Activated CD4-positive, alpha-beta memory T cell treated with anti-CD3 and anti-CD28 coated beads for 36 hours (primary cell): Measurements from ENCODE around the gene FBXL15. TPM values are rescaled to one million over a fixed set of nuclear protein-coding genes. Genes with fewer than 3 reads are reported as not detected.
"Not testable (repeated sequence)": the region's sequence is repeated elsewhere in the genome, so short reads cannot be mapped to it uniquely, and the experiment has no call there.

Experiments used
- CTCF ChIA-PET: fragments of 350-600 bp; sonication (Branson Sonifier 250); formaldehyde crosslinking; loops from one replicate; lab custom pipeline; 2021; ENCODE audit warnings: antibody characterized with exemption, inconsistent platforms; lab: Charles Lee
- POLR2A ChIA-PET: fragments of 350-600 bp; sonication (Branson Sonifier 250); formaldehyde crosslinking; loops from one replicate; lab custom pipeline; 2021; ENCODE audit warnings: antibody characterized with exemption; lab: Charles Lee
- DNase-seq: peaks from one replicate; pipeline ENCODE4 v3.0.0-alpha.2; 2020
- H3K27ac Mint-ChIP-seq: one replicate; pipeline ENCODE4 v1.8.0; 2021; ENCODE audit warnings: mixed read lengths
- H3K27me3 Mint-ChIP-seq: one replicate; pipeline ENCODE4 v1.8.0; 2021; ENCODE audit warnings: mixed read lengths
- H3K36me3 Mint-ChIP-seq: one replicate; pipeline ENCODE4 v1.8.0; 2021; ENCODE audit warnings: mixed read lengths
- H3K4me1 Mint-ChIP-seq: one replicate; pipeline ENCODE4 v1.8.0; 2021; ENCODE audit warnings: low read depth, mixed read lengths
- H3K4me3 Mint-ChIP-seq: one replicate; pipeline ENCODE4 v1.8.0; 2021; ENCODE audit warnings: mild to moderate bottlenecking, mixed read lengths
- H3K9me3 Mint-ChIP-seq: one replicate; pipeline ENCODE4 v1.8.0; 2021; ENCODE audit warnings: mixed read lengths
- intact Hi-C: fragments of 100-400 bp; cut with micrococcal nuclease; formaldehyde crosslinking; loops from one replicate; pipeline ENCODE4 v1.15.1; 2023
- total RNA-seq, 2 experiments: library from RNA; stranded (reverse); gene quantifications; one replicate each; pipeline ENCODE4 v1.2.3, GENCODE V29; 2021

Gene FBXL15
- total RNA-seq, 2 experiments from 2014 or later, result 10.8 to 11.4 TPM

GRCh38 chr10:102449321-102450123, 28.9 kb downstream of the FBXL15 start:
- peak; percentile 93 for DNase-seq
- CTCF ChIA-PET, result interaction anchor here (0.6 to 4.7 kb wide), 12 partner anchors 12 to 219 kb away, joined by 3 to 22 read pairs (median 8); partner anchors contain the start of genes CUEDC2, FBXL15 and NFKB2
- POLR2A ChIA-PET, result interaction anchor here (0.6 to 4.9 kb wide), 8 partner anchors 9 to 65 kb away, joined by 5 to 36 read pairs (median 16); partner anchors contain the start of genes CUEDC2, FBXL15 and NFKB2
- Mint-ChIP-seq H3K4me3 (peak overlapping the region; percentile 94), H3K36me3 (peaks cover 10% of the 10 kb centered on the region), H3K4me1 (peaks cover 35% of the 10 kb centered on the region), H3K27ac (peak overlapping the region; percentile 94), H3K27me3 (no peaks in the 10 kb centered on the region), H3K9me3 (no peaks in the 10 kb centered on the region)
- intact Hi-C loops, result loop anchor here (1.0 to 10.0 kb wide), 5 partner anchors 28 to 745 kb away; partner anchors contain the start of genes ACTR1A and NT5C2

DNA sequence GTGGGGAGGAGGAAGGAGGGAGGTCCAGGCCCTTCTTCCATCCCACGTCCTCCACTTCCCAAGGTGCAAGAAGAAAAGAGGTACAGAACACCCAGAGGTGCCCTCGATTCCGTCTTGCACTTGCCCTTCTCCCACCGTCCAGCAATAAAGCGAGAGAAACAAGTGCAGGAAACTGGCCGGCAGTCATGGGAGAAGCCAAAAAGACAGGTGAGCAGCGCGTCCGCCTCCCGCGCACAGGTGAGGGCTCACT, 29.4 kb downstream of the FBXL15 start:
- CTCF ChIA-PET, result interaction anchor here (0.6 to 4.7 kb wide), 16 partner anchors 12 to 220 kb away, joined by 3 to 22 read pairs (median 5); partner anchors contain the start of genes CUEDC2, FBXL15 and NFKB2
- peak overlapping the region; percentile 94 for H3K27ac Mint-ChIP-seq
- intact Hi-C loops, result loop anchor here (1.0 to 10.0 kb wide), 5 partner anchors 29 to 745 kb away; partner anchors contain the start of genes ACTR1A and NT5C2
- DNase-seq, result no peak
- no peaks in the 10 kb centered on the region for H3K9me3 Mint-ChIP-seq
- peak overlapping the region; percentile 94 for H3K4me3 Mint-ChIP-seq
- POLR2A ChIA-PET, result interaction anchor here (0.6 to 4.9 kb wide), 10 partner anchors 10 to 195 kb away, joined by 3 to 36 read pairs (median 10); partner anchors contain the start of genes CUEDC2, FBXL15 and NFKB2
- no peaks in the 10 kb centered on the region for H3K27me3 Mint-ChIP-seq
- peaks cover 10% of the 10 kb centered on the region for H3K36me3 Mint-ChIP-seq
- peaks cover 35% of the 10 kb centered on the region for H3K4me1 Mint-ChIP-seq

DNA sequence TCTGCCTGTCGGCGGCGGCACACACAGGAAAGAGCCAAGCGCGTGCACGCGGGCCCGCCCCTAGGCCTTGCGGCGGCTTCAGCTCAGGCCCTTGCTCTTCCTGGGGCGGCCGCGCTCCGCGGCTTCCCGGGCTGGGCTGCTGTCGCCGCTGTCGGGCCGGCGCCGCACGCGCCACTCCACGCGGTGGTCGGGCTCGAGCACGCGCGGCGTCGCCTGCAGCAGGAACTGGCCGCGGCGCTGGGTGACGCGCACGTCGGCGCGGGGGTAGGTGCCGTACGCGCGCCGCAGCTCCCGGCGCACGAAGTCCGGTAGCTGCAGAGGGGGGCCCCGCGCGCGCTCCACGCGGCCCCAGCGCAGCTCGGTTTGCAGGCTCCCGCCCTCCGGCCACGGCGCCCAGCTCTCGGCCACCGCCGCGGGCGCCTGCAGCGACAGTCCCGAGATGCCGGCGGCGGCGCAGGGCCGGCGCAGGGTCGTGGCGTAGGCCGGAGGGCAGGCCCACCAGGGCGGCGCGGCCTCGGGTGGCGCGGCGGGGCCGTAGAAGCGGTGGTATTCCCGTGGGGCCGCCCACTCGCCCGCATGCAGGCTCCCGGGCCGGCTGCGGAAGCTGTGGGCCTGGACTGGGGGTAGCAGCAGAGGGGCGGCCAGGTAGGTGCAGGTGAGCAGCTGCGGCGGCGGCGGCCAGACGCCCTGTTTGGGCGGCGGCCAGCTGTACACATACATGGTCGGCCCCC, 29.9 kb downstream of the FBXL15 start:
- POLR2A ChIA-PET, result interaction anchor here (0.6 to 4.9 kb wide), 11 partner anchors 10 to 194 kb away, joined by 3 to 36 read pairs (median 7); partner anchors contain the start of genes CUEDC2, FBXL15 and NFKB2
- H3K4me3 Mint-ChIP-seq, result peak overlapping the region; percentile 94
- peak overlapping the region; percentile 94 for H3K27ac Mint-ChIP-seq
- DNase-seq, result peak; percentile 90
- intact Hi-C loops, result loop anchor here (1.0 to 10.0 kb wide), 5 partner anchors 29 to 744 kb away; partner anchors contain the start of genes ACTR1A and NT5C2
- H3K27me3 Mint-ChIP-seq, result no peaks in the 10 kb centered on the region
- CTCF ChIA-PET, result interaction anchor here (0.6 to 4.7 kb wide), 18 partner anchors 11 to 220 kb away, joined by 3 to 22 read pairs (median 4); partner anchors contain the start of genes CUEDC2, FBXL15, NFKB2 and SUFU
- H3K36me3 Mint-ChIP-seq, result peaks cover 13% of the 10 kb centered on the region
- H3K4me1 Mint-ChIP-seq, result peaks cover 35% of the 10 kb centered on the region
- H3K9me3 Mint-ChIP-seq, result no peaks in the 10 kb centered on the region

- Mint-ChIP-seq H3K9me3 (no peaks in the 10 kb centered on the region), H3K27me3 (no peaks in the 10 kb centered on the region), H3K27ac (peak within 1 kb of the TSS; percentile 89), H3K36me3 (peaks cover 13% of the 10 kb centered on the region), H3K4me3 (peak within 1 kb of the TSS; percentile 94), H3K4me1 (peaks cover 35% of the 10 kb centered on the region)
- ChIA-PET POLR2A (interaction anchor here (0.9 to 4.9 kb wide), 11 partner anchors 10 to 282 kb away, joined by 3 to 36 read pairs (median 7); partner anchors contain the start of genes CUEDC2, FBXL15 and NFKB2), CTCF (interaction anchor here (1.0 to 4.7 kb wide), 18 partner anchors 11 to 221 kb away, joined by 3 to 22 read pairs (median 6); partner anchors contain the start of genes CUEDC2, GBF1, NFKB2 and SUFU)
- DNase-seq, result peak; percentile 20
- intact Hi-C loops, result loop anchor here (10.0 kb wide), 1 partner anchor 743 kb away; the partner anchor contains the start of gene NT5C2
Observed at GRCh38 chr10:102451105-102451969, 30.7 kb downstream of the FBXL15 start, which contains the start of gene C10orf95. Gene C10orf95 (minus strand): TSS chr10:102451543. CDS start chr10:102451093, 450 bp downstream.

DNA sequence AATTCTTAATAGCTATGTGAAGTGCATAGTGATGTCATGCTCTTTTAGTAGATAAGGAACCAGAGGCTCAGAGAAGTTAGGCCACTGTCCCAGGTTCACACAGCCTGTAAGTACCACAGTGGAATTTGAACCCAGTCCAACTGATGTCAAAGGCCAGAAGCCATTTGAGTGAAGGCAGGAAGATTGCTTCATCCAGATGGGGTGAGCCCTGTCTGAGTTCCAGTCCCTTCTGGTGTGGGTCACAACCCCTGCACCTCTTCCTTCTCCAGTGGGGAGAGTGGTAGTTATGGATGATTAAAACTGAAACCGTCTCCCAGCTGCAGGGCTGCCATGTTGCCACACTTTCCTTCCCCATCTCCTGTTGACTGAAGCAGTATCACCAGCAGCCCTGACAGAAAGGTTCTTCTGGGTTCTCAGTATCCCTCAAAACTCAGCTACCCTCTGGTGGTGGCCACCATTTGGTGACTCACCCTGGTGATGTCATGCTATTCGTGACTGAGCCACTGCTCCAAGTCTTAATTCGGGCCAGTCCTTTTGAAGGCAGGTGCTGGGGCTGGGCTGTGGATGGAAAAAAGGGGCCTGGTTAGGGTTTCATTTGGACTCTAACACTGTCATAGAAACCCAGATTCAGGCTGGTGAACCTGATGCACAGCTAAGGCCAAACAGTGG, 32.2 kb downstream of the FBXL15 start:
- no peaks in the 10 kb centered on the region for H3K27me3 Mint-ChIP-seq
- H3K27ac Mint-ChIP-seq, result peak overlapping the region; percentile 89
- intact Hi-C loops, result loop anchor here (1.0 to 10.0 kb wide), 4 partner anchors 21 to 742 kb away; partner anchors contain the start of genes CUEDC2, NOLC1 and NT5C2
- peak overlapping the region; percentile 43 for H3K4me3 Mint-ChIP-seq
- CTCF ChIA-PET, result interaction anchor here (1.0 to 4.7 kb wide), 10 partner anchors 9 to 283 kb away, joined by 3 to 22 read pairs (median 7); partner anchors contain the start of genes CUEDC2 and GBF1
- POLR2A ChIA-PET, result interaction anchor here (0.6 to 4.9 kb wide), 6 partner anchors 9 to 301 kb away, joined by 3 to 36 read pairs (median 4); partner anchors contain the start of genes NFKB2 and NOLC1
- H3K4me1 Mint-ChIP-seq, result peaks cover 35% of the 10 kb centered on the region
- no peaks in the 10 kb centered on the region for H3K9me3 Mint-ChIP-seq
- H3K36me3 Mint-ChIP-seq, result peaks cover 15% of the 10 kb centered on the region
- DNase-seq, result peak; percentile 88

DNA sequence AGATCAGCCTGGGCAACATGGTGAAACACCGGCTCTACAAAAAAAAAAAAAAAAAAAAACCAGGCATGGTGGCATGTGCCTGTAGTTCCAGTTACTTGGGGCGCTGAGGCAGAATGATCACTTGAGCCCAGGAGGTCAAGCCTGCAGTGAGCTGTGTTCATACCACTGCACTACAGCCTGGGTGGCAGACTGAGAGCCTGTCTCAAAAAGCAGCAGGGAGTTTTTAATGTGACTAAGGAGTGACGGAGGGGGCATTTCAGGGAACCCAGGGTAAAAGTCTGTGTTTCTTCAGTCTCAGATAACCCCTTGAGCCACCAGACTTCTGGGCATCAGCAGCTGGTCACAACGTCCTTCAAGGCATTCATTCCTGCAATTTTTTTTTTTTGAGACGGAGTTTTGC, 32.9 kb downstream of the FBXL15 start:
- H3K4me3 Mint-ChIP-seq, result no peak overlapping the region
- intact Hi-C loops, result loop anchor here (1.0 to 10.0 kb wide), 4 partner anchors 21 to 741 kb away; partner anchors contain the start of genes CUEDC2, NOLC1 and NT5C2
- ChIA-PET CTCF (interaction anchor here (1.1 to 4.7 kb wide), 5 partner anchors 8 to 130 kb away, joined by 4 to 22 read pairs (median 10); no protein-coding TSS in a partner anchor), POLR2A (interaction anchor here (0.7 to 4.9 kb wide), 4 partner anchors 8 to 301 kb away, joined by 3 to 36 read pairs (median 4); partner anchors contain the start of genes NFKB2 and NOLC1)
- no peaks in the 10 kb centered on the region for H3K27me3 Mint-ChIP-seq
- peaks cover 35% of the 10 kb centered on the region for H3K4me1 Mint-ChIP-seq
- H3K27ac Mint-ChIP-seq, result peak overlapping the region; percentile 89
- no peak for DNase-seq
- peaks cover 15% of the 10 kb centered on the region for H3K36me3 Mint-ChIP-seq
- no peaks in the 10 kb centered on the region for H3K9me3 Mint-ChIP-seq

- peak overlapping the region; percentile 58 for H3K27ac Mint-ChIP-seq
- H3K9me3 Mint-ChIP-seq, H3K4me3 Mint-ChIP-seq, POLR2A ChIA-PET, CTCF ChIA-PET, H3K27me3 Mint-ChIP-seq, DNase-seq: not testable (repeated sequence)
- H3K36me3 Mint-ChIP-seq, result peaks cover 15% of the 10 kb centered on the region
- intact Hi-C loops, result loop anchor here (10.0 kb wide), 1 partner anchor 740 kb away; the partner anchor contains the start of gene NT5C2
- peaks cover 26% of the 10 kb centered on the region for H3K4me1 Mint-ChIP-seq
Observed at GRCh38 chr10:102454662-102455487, 34.2 kb downstream of the FBXL15 start.

GRCh38 chr10:102455893-102456471, 35.3 kb downstream of the FBXL15 start:
- peak overlapping the region; percentile 8 for H3K27ac Mint-ChIP-seq
- ChIA-PET POLR2A (interaction anchor here (0.6 kb wide), 1 partner anchor 58 kb away, joined by 4 read pairs; no protein-coding TSS in a partner anchor), CTCF (interaction anchor here (1.8 kb wide), 1 partner anchor 23 kb away, joined by 4 read pairs; no protein-coding TSS in a partner anchor)
- intact Hi-C loops, result loop anchor here (10.0 kb wide), 1 partner anchor 739 kb away; the partner anchor contains the start of gene NT5C2
- no peaks in the 10 kb centered on the region for H3K9me3 Mint-ChIP-seq
- H3K4me1 Mint-ChIP-seq, result peaks cover 31% of the 10 kb centered on the region
- no peaks in the 10 kb centered on the region for H3K27me3 Mint-ChIP-seq
- no peak overlapping the region for H3K4me3 Mint-ChIP-seq
- DNase-seq, result no peak
- peaks cover 15% of the 10 kb centered on the region for H3K36me3 Mint-ChIP-seq

GRCh38 chr10:102457591-102458150, 37.0 kb downstream of the FBXL15 start:
- POLR2A ChIA-PET, result no interaction called here
- H3K9me3 Mint-ChIP-seq, result no peaks in the 10 kb centered on the region

More at GRCh38 chr10:102457591-102458150, 37.0 kb downstream of the FBXL15 start:
- H3K27me3 Mint-ChIP-seq, result no peaks in the 10 kb centered on the region
- intact Hi-C loops, result loop anchor here (10.0 kb wide), 1 partner anchor 737 kb away; the partner anchor contains the start of gene NT5C2
- CTCF ChIA-PET, result no interaction called here
- H3K27ac Mint-ChIP-seq, result no peak overlapping the region
- H3K4me3 Mint-ChIP-seq, result no peak overlapping the region
- H3K36me3 Mint-ChIP-seq, result peaks cover 11% of the 10 kb centered on the region
- peaks cover 30% of the 10 kb centered on the region for H3K4me1 Mint-ChIP-seq
- no peak for DNase-seq
